NOMO-1 (cell line): ENCODE data around the gene NLGN3.
A peak's percentile ranks its signal among the peaks of the same experiment; 100 is the strongest.

Experiments used
- DNase-seq, 2 experiments: peaks; one replicate each; lab custom pipeline; 2025; ENCODE audit not compliant: unreplicated experiment in 2 of 2; lab: John Stamatoyannopoulos, UW

The NLGN3 gene

DNA sequence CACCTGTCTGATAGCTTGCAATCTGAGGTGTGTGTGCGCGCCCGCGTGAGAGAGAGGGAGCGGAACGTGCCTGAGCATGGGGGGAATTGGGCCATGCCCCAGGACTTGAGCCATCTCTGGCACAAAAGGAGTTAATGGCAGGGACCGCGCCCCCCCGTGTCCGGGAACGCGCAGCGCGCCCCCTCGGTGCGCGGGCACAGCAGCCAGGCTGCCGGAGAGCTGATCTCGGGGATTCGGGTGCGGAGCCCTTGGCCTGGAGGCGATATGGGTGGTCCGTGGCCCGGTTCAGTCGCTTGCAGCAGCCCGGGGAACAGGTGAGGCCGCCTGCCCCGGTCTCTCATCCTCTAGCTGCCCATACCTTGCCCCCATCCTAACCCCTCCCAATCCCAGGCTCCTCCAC, at the start of gene NLGN3:
NLGN3 (plus strand) TSS at position 191 of the 400 bp plus-strand sequence. CDS start 2,909 bp downstream, outside the sequence.
- no peak for DNase-seq

DNA sequence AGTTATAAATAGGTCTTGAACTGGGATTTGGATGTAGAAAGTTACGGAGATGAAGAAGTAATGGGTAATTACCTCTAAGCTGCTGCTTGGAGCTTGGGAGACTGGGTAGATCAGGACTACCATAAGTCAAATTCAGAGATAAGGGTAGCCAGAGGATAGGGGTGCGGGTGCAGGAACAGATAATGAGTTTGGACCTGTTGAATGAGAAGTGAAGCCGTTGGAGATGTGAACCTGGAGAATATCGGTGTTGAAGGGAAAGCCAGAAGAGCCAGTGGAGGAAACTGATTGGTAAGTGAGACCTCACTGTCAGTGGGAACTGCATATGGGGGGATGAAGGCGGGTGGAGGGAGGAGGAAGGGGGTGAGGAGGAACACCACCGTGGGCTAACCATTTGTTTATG, 49.6 kb upstream of the NLGN3 start:
- DNase-seq: no peak

DNA sequence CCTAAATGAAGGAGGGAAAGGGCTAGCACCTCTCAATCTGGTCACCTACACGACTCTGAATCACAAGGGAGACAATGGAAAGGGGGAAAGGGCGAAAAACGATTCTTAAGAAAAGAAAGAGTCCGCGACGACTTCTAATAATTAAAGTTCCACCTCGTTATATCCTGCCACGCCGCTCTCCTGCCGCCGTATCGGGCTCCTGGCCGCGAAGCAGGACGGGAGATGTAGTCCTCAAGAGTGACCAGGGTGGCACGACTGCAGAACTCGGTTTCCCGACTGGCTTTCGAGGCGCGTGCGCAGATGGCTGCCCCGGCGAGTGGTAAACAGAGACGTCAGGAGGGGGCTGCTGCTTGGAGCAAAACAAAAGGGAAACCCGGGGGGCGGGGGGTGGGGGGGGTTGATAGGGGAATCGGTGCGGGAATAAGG, 49.1 kb upstream of the NLGN3 start, which contains the start of gene FOXO4:
FOXO4 (plus strand) TSS at position 297 of the 426 bp plus-strand sequence. CDS start 678 bp downstream, outside the sequence.
- peak; percentile 73 to 78 for DNase-seq

DNA sequence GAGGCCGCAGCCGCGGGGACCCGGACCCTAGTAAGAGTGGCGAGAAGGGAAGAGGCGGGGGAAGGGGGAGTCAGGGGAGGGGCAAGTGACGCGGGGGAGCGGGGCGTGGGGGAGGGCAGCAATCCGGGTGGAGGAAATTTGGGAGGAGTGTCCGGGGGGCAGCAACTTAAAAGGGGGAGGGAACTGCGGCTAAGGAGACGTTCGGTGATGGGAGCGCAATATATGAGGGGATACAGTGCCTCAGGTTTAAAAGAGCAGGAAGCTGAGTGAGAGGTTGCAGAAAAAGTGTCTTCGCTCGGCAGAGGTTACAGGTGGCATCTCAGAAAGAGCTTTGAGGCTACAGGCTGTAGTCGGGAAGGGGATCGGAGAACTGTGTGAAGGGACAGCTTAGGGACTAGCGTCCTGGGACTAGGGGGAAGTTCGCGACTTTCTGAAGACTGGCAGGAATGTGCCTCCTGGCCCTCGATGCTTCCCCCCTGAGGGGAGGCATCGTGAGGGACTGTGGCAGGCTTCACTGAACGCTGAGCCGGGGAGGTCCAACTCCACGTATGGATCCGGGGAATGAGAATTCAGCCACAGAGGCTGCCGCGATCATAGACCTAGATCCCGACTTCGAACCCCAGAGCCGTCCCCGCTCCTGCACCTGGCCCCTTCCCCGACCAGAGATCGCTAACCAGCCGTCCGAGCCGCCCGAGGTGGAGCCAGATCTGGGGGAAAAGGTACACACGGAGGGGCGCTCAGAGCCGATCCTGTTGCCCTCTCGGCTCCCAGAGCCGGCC, 48.5 kb upstream of the NLGN3 start:
- DNase-seq: peak in 1 of 2 experiments; percentile 13

DNA sequence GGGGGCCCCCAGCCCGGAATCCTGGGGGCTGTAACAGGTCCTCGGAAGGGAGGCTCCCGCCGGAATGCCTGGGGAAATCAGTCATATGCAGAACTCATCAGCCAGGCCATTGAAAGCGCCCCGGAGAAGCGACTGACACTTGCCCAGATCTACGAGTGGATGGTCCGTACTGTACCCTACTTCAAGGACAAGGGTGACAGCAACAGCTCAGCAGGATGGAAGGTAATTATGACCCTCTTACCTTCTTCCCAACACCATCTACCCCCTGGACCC, 47.9 kb upstream of the NLGN3 start:
- DNase-seq: no peak

DNA sequence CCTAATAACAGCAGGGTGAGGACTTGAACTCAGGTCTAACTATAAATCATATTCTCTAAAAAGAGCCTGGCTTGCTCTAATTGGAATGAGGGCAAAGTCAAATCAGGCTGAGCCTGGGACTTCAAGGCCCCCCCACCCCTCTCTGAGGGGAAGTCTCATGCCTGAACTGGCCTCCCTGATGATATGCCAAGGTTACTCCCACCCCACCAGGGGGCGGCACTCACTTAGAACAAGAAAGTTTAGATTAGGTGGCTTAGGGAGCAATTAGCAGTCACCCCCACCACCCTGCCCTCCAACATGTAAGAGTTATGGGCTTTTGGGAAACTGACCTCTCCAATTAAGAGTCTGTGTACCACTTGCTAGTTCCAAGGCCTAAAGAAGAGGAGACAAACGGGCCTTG, 46.3 kb upstream of the NLGN3 start:
- DNase-seq: peak; percentile 65 to 69

DNA sequence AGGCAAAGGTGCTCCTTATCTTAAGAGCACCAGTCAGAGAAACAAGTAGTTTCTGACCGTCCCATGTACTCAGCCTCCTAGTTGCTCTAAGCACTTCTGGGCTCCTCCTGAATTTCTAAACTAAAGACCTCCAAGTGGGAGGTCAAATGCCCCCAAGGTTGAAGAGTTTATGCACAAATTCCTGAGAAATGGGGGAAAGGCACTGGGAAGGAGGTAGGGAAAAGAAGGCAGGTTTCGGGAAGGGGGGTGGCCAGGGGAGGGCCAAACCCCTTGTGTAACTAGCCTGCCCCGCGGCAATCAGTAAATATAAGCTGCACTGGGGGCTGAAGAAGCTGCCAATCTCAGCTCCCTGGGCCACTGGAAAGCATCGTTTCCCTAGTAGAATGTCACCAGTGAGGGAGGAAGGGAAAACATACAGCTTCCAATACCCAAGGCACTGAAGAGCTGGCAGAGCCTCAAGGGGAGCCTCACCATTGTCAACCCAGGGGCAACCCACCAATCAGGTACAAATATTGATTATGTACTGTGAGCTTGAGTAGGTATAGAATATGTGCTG, 45.6 kb upstream of the NLGN3 start:
- no peak for DNase-seq

DNA sequence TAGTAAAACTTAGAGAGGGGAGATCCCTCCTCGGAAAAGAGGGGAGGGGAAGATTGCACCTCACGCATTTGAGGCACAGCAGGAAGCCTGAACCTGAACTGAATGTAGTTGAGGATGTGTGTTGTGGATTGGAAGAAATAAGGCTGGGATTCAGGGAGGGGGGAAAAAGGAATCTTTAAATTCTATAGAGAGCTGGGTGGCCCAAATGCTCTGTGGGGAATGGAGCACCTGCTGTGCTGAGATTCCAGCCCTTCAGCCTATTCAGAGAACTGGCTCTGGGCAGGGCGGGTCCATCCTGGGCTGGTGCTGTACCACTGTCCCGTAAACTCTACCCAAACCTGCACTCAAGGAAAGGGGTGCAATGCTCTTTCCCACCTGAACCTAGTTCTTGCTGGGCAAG, 44.9 kb upstream of the NLGN3 start:
- no peak for DNase-seq

DNA sequence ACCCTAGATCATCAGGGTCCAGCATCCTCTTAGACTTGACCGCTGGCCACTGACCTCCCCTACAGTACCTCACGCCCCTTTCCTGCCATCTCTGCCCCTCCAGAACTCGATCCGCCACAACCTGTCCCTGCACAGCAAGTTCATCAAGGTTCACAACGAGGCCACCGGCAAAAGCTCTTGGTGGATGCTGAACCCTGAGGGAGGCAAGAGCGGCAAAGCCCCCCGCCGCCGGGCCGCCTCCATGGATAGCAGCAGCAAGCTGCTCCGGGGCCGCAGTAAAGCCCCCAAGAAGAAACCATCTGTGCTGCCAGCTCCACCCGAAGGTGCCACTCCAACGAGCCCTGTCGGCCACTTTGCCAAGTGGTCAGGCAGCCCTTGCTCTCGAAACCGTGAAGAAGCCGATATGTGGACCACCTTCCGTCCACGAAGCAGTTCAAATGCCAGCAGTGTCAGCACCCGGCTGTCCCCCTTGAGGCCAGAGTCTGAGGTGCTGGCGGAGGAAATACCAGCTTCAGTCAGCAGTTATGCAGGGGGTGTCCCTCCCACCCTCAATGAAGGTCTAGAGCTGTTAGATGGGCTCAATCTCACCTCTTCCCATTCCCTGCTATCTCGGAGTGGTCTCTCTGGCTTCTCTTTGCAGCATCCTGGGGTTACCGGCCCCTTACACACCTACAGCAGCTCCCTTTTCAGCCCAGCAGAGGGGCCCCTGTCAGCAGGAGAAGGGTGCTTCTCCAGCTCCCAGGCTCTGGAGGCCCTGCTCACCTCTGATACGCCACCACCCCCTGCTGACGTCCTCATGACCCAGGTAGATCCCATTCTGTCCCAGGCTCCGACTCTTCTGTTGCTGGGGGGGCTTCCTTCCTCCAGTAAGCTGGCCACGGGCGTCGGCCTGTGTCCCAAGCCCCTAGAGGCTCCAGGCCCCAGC, 43.8 kb upstream of the NLGN3 start:
- no peak for DNase-seq

DNA sequence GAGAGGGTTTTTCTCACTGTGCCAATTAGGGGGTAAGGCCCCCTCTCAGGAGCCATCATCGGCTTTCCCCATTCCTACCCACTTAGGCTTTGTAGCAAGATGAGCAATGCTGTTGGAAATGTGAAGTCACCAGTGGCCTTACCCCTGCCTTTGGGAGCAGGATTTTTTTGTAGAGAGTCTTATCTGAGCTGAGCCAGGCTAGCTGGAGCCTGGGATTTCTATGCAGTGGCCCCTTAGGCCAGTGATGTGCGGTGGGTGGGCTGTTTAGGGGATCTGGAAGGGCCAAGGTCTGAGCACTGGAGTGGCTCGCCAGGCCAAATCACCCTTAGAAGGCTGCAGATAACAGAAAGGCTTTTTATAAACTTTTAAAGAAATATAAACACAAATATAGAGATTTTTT, 42.3 kb upstream of the NLGN3 start:
- DNase-seq: no peak

DNA sequence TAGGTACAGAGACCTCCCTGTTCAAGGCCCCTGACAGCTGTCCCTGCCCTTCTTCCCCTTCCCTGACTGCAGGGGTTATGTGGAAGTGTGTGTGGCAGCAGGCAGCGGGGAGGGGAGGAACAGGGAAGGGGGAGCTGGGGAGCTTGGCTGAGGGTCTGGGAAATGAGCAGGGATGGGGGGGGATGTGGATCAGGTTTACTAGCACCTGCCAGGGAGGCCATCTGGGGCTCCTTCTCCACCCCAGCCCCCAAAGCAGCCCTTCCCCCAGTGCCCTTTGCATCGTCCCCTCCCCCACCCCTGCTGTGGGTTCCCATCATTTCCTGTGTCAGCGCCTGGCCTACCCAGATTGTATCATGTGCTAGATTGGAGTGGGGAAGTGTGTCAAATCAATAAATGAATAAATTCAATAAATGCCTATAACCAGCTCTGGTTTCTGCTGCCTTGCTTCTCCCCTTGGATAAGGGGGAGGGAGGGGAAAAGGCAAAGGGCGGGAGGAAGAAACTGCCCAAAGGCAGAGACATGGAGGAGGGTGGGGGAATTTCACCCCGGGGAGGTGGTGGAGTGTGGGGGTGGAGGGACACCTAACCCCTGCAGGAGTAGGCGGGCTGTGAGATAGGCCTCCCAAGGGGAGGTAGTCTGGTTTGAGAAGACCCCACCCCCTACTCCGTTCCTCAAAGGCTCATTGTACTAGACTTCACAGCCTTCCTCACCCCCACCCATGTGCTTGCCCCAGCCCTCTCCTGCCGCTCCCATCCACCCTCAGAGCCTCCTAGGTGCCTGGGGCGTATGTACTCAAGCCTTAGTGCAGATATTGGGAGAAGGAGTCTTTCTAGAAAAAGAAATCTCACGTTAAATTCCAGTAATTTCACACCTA, 41.3 kb upstream of the NLGN3 start:
- DNase-seq: peak in 1 of 2 experiments; percentile 4

DNA sequence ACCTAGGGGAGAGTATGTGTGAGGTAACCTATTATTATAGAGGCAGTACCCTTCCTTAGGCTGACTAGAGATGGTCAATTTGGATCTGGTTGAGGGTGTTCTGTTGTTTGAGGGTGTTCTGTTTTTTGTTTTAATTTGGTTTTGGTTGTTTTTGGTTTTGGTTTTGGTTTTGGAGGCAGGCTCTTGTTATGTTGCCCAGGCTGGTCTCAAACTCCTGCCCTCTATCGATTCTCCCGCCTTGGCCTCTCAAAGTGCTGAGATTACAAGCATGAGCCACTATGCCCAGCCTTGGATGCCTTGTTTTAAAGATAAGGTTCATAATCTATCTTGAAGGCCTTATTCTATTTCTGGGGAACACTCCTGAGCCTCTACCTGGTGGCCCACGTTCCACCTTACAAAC, 39.0 kb upstream of the NLGN3 start:
- no peak for DNase-seq

DNA sequence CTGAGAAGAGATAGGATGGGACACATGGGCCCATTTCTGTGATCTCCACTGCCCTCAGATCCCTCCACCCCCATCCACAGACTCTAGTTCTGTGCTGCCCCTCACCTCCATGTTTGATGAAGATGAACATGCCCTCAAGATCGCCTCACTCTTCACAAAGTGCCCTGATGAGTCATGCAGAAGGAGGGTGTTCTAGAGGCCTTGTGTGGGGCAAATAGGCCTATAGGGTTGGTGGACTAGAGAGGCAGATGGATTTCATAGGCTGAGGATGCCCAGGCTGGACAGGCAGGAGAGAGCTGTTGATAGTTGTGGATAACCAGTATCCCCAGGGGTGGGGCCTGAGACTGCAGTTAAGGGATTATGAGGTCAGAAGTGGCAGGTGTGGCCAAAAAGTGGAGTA, 38.2 kb upstream of the NLGN3 start, which contains the start of gene CXorf65:
CXorf65 (minus strand) TSS at position 314 of the 400 bp plus-strand sequence; CDS start at position 130, 184 bp downstream.
- no peak for DNase-seq

DNA sequence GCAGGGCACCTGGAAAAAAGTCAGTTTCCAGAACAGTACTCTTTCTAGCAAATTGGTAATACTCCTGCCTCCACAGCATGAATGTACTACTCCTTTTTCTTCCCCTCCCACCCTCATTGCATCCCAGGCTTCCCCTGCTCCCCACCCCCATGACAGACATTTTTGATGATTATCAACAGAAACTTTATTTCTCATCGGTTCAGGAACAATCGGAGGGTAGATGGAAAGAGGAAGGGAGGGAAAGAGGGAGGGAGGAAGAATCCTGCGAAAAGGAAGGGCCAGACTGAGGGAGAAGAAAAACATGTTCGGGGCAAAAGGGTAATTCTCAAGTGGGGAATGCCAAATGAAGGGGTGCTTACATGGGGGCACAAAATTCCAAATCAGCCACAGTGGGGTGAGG, 37.4 kb upstream of the NLGN3 start:
- no peak for DNase-seq

DNA sequence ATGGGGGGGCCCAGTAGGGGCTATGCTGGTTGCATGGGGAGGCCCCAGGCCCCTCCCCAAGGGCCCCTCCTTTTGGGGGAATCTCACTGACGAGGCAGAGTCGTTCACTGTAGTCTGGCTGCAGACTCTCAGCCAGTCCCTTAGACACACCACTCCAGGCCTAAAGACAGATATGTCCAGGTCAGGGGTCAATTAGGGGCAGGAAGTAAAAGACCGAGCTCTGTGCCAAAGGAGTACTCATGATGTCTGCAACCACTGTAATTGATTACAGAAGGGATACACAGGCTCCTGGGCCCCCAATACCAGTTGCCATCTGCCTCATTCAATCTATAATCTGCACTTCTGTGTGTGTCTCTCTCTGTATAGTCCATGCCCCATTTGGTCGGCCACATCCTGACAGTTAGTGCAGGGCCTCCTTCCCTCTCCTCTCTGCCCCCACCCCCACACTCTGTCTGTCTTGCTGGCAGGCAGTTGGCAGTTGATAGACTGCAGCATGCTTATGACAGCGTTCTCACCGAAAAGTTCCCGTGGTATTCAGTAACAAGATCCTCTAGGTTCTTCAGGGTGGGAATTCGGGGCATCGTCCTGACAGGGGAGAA, 36.8 kb upstream of the NLGN3 start:
- DNase-seq: peak; percentile 33 to 62

DNA sequence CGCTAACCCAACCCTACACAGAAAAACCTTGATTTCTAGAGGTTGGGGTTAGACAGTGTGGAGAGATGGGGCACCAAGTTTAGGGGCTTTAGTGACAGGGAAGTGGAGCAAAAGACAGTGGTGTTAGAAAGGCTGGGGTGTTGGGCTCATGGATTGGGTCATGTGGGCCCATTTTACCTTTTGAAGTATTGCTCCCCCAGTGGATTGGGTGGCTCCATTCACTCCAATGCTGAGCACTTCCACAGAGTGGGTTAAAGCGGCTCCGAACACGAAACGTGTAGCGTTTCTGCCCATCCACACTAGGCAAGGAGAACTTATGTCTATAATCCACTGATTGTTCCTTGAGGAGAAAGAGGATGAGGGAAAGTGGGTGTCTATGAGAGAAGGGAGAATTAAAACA, 35.6 kb upstream of the NLGN3 start:
- no peak for DNase-seq

DNA sequence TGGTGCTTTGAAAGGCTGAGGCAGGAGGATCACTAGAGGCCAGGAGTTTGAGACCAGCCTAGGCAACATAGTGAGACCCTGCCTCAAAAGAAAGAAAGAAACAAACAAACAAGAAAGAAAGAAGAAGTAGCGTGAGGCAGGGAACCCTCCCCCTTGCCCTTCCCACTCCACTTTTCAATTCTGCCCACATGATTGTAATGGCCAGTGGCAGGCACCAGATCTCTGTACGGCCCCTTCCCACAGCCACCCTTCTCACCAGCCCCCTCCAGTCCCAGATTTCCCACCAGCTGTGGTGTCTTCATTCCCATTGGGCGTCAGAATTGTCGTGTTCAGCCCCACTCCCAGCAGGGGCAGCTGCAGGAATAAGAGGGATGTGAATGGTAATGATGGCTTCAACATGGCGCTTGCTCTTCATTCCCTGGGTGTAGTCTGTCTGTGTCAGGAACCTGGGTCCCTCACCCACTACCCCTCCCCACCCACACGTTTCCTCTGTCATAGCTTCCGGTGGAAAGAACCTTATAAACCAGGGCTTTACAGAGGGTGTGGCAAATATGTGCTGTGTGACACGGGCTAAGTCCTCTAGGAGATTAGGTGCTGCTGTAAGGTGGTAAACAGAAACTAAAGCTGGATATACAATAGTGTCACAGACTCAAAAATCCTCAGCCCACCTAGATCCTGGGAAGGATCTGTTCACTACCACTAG, 33.3 kb upstream of the NLGN3 start, which contains the start of gene IL2RG:
IL2RG (minus strand) TSS at position 437 of the 703 bp plus-strand sequence; CDS start at position 399, 38 bp downstream.
- DNase-seq: no peak

DNA sequence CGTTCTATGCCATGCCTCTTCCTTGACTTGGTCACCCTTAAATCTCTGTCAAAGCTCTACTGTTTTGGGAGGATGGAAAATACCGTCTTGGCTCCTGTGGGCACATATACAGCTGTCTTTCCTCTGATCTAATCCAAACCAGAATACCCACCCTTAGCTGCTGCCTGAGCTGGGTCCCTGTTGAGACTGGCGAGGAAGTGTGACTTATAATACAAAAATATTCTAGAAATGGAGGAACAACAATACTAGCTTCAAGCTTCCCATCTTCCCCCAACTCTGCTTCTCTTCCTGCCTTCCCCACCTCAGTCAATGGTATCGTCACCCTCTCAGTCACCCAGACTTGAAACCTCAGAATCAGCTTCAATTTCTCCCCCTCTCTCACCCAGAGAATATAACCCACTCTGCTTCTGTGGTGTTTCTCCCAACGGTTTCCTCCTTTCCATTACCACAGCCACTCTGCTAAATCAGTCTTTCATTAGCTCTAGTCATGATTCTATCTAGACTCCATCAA, 32.7 kb upstream of the NLGN3 start:
- no peak for DNase-seq

DNA sequence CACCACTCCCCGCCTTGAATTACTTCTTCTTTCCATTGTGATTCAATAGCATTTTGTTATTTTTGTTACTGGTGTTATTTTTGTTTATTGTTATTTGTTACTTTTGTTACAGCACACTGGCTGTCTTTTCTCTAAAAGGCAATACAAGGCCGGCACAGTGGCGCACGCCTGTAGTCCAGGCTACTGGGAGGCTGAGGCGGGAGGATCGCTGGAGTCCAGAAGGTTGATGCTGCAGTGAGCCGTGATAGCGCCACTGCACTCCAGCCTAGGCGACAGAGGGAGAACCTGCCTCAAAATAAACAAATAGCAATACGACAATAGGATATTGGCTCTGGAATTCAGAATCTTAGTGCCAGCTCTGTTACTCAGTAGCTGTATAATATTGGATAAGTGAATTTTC, 27.3 kb upstream of the NLGN3 start:
- no peak for DNase-seq
